PC-3 (cell line): ENCODE results near the gene KRTAP20-1.

Source experiments
- EZH2 ChIP-seq: fragments of 300-600 bp; sonication (generic); IDR thresholded peaks from one replicate; pipeline ENCODE4 v1.6.1; 2017; ENCODE audit warnings: antibody characterized with exemption, mild to moderate bottlenecking, low read length; ENCODE audit not compliant: unreplicated experiment
- EZH2phosphoT487 ChIP-seq: fragments of 300-600 bp; sonication (generic); IDR thresholded peaks from 2 replicates; pipeline ENCODE4 v1.6.1; 2018; ENCODE audit warnings: mild to moderate bottlenecking, antibody characterized with exemption, low read length, borderline replicate concordance
- TF ChIP-seq, protein P1 (sequence below): fragments of 300-600 bp; sonication (generic); conservative IDR thresholded peaks from 2 replicates; pipeline ENCODE4 v1.5.1; 2017; ENCODE audit warnings: antibody characterized with exemption, low read depth, mild to moderate bottlenecking, low read length

DNA sequence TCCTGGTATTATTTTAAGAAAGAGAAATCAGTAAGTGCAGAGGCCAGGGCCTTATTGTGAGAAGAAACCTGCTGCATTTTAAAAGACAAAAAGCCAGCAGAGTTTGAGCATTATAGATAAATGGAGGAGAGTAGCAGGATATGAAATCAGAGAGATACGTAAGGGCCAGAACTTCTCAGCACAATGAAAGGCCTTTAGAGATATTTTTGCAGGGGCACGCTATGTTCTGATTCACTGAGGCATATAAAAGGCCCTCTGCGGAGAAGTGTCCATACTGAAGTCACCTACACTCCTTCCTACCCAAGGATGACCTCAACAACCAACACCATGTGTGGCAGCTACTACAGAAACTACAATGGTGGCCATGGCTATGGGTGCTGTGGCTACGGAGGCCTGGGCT is 24.1 kb upstream of the KRTAP20-1 start, which contains the start of gene KRTAP6-3:
- TF ChIP-seq EZH2 (no peak), EZH2phosphoT487 (no peak)
- TF ChIP-seq, protein P1, sequence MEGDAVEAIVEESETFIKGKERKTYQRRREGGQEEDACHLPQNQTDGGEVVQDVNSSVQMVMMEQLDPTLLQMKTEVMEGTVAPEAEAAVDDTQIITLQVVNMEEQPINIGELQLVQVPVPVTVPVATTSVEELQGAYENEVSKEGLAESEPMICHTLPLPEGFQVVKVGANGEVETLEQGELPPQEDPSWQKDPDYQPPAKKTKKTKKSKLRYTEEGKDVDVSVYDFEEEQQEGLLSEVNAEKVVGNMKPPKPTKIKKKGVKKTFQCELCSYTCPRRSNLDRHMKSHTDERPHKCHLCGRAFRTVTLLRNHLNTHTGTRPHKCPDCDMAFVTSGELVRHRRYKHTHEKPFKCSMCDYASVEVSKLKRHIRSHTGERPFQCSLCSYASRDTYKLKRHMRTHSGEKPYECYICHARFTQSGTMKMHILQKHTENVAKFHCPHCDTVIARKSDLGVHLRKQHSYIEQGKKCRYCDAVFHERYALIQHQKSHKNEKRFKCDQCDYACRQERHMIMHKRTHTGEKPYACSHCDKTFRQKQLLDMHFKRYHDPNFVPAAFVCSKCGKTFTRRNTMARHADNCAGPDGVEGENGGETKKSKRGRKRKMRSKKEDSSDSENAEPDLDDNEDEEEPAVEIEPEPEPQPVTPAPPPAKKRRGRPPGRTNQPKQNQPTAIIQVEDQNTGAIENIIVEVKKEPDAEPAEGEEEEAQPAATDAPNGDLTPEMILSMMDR, result no peak
